ENCODE data around the gene ISLR. TPM values are rescaled to one million over a fixed set of nuclear protein-coding genes. Genes with fewer than 3 reads are reported as not detected.

ISLR gene
- total RNA-seq, 1 donor, result 106 TPM

DNA sequence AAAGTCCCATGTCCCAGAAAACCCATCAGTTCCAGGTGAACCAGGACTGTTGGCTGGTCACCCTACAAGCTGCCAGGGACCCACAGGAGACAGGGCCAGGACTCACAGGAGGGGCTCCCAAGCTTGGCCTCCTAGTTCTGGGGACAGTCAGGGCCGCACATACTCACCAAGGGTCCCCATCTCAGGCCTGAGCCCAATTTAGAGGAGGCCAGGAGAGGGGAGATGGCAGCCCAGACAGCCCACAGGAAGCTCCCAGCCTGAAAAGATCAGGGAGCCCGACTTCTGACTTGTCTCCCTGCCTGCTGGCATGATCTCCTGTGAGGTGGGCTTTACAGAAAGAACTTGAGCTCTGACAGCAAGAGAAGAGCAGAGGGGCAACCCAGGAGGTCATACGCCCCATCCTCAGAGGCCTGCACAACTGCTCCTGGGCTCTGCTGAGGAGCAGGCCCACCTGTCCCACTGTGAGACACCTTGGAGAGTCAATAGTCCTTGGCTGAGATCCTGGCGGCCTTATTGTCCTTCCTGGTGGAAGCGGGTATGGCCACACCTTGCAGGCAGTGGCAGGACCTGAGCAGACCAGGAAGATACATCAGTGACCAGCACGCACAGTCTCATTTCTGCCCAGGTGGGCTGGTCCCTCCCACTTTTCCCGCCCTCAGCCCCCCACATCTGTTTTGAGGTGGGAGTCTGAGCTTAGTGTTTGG is 2.5 kb upstream of the ISLR start:
- Histone ChIP-seq H3K4me3 (ENCODE audit: insufficient read depth, low read length) (no peak overlapping the region), H3K79me2 (ENCODE audit: insufficient read depth, low read length) (no peaks in the 10 kb centered on the region), H4K20me1 (ENCODE audit: insufficient read depth, low read length) (no peaks in the 10 kb centered on the region), H3K4me2 (ENCODE audit: insufficient read depth, low read length) (no peak overlapping the region), H3K9me3 (ENCODE audit: low read depth, low read length) (no peaks in the 10 kb centered on the region), H3K27me3 (ENCODE audit: insufficient read depth, low read length) (no peaks in the 10 kb centered on the region), H3K27ac (ENCODE audit: low read depth, low read length) (no peak overlapping the region), H3K4me1 (ENCODE audit: insufficient read depth, low read length) (peaks cover 14% of the 10 kb centered on the region), H3K36me3 (ENCODE audit: insufficient read depth, low read length) (no peaks in the 10 kb centered on the region), H2AFZ (ENCODE audit: low read length) (no peak overlapping the region)
- TF ChIP-seq, protein P1, sequence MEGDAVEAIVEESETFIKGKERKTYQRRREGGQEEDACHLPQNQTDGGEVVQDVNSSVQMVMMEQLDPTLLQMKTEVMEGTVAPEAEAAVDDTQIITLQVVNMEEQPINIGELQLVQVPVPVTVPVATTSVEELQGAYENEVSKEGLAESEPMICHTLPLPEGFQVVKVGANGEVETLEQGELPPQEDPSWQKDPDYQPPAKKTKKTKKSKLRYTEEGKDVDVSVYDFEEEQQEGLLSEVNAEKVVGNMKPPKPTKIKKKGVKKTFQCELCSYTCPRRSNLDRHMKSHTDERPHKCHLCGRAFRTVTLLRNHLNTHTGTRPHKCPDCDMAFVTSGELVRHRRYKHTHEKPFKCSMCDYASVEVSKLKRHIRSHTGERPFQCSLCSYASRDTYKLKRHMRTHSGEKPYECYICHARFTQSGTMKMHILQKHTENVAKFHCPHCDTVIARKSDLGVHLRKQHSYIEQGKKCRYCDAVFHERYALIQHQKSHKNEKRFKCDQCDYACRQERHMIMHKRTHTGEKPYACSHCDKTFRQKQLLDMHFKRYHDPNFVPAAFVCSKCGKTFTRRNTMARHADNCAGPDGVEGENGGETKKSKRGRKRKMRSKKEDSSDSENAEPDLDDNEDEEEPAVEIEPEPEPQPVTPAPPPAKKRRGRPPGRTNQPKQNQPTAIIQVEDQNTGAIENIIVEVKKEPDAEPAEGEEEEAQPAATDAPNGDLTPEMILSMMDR (IDR thresholded peaks at IDR 0.05; ENCODE audit: extremely low read depth, low read depth, low read length), result no peak
- DNase-seq (ENCODE audit: insufficient read length, low spot score, missing footprints), result no peak

DNA sequence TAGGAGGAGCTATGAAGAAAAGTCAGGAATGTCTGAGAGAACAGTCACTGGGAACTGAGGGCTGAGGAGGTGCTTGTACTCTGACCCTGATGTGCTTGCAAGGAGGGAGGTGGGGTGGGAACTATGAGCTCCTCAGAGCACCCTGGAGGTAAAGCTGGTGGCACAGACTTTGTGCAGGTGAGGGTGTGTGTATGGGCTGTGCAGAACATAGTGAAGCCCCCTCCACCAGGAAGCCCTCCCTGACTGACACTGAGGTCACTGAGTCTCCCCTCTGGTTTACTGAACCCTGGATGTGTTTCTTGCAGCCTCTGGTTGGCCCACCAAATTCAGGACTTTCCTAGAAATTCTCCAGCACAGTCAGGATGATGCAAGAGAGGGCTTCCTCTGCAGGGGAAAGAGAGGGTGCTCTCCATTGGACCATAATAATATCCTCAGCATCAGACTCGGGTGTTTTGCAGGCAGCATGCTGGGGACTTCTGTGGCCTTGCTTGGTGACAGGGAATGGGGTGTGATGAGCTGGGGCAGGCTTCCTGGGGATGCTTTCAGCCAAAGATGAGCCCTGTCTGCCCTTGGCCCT is 1.5 kb upstream of the ISLR start:
- TF ChIP-seq, protein P1 (IDR thresholded peaks at IDR 0.05; ENCODE audit: extremely low read depth, low read depth, low read length), result no peak
- Histone ChIP-seq H3K4me3 (ENCODE audit: insufficient read depth, low read length) (no peak overlapping the region), H3K79me2 (ENCODE audit: insufficient read depth, low read length) (no peaks in the 10 kb centered on the region), H3K27me3 (ENCODE audit: insufficient read depth, low read length) (no peaks in the 10 kb centered on the region), H3K27ac (ENCODE audit: low read depth, low read length) (no peak overlapping the region), H3K9me3 (ENCODE audit: low read depth, low read length) (no peaks in the 10 kb centered on the region), H3K36me3 (ENCODE audit: insufficient read depth, low read length) (no peaks in the 10 kb centered on the region), H2AFZ (ENCODE audit: low read length) (peak overlapping the region; percentile 87), H4K20me1 (ENCODE audit: insufficient read depth, low read length) (no peaks in the 10 kb centered on the region), H3K4me2 (ENCODE audit: insufficient read depth, low read length) (no peak overlapping the region), H3K4me1 (ENCODE audit: insufficient read depth, low read length) (peaks cover 18% of the 10 kb centered on the region)
- no peak for DNase-seq (ENCODE audit: insufficient read length, low spot score, missing footprints)

DNA sequence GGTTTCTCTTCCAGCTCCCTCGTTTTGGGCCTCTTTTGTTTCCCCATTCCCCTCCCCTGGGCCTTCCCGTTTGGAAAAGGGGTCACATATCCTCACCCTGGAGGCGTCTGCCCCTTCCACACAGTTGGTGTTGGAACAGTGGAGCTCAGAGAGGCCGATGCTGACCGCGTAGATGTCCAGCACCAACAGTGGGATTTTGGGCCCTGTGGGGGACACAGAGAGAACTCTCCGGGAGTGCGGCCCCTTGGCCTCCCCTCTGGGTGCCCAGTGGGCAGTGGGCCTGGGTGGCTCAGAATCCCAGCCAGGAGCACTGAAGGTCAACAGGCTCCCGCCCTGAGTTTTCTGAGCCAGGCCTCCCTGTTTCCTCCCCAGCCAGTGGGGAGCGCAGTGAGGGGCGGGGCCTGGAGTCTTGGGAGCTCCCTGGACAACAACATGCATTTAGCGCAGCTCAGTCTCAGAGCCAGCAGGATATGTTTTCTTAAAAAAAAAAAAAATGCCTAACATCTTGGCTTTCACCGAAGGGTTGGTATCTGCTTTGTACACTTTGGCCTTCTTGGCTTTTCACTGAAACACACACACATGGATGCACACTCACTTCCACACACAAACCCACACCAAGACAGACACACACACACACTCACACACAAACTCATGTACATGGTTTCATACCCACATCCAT is 670 bp upstream of the ISLR start:
- H3K27me3 ChIP-seq (ENCODE audit: insufficient read depth, low read length), result no peaks in the 10 kb centered on the region
- H2AFZ ChIP-seq (ENCODE audit: low read length), result peak overlapping the region; percentile 87
- peaks cover 25% of the 10 kb centered on the region for H3K4me1 ChIP-seq (ENCODE audit: insufficient read depth, low read length)
- no peak overlapping the region for H3K27ac ChIP-seq (ENCODE audit: low read depth, low read length)
- peak overlapping the region; percentile 59 for H3K4me2 ChIP-seq (ENCODE audit: insufficient read depth, low read length)
- H3K79me2 ChIP-seq (ENCODE audit: insufficient read depth, low read length), result no peaks in the 10 kb centered on the region
- TF ChIP-seq, protein P1 (IDR thresholded peaks at IDR 0.05; ENCODE audit: extremely low read depth, low read depth, low read length), result no peak
- no peaks in the 10 kb centered on the region for H3K36me3 ChIP-seq (ENCODE audit: insufficient read depth, low read length)
- peak; percentile 97 for DNase-seq (ENCODE audit: insufficient read length, low spot score, missing footprints)
- peak overlapping the region; percentile 10 for H3K4me3 ChIP-seq (ENCODE audit: insufficient read depth, low read length)
- no peaks in the 10 kb centered on the region for H3K9me3 ChIP-seq (ENCODE audit: low read depth, low read length)
- H4K20me1 ChIP-seq (ENCODE audit: insufficient read depth, low read length), result no peaks in the 10 kb centered on the region
